ENCODE data around the gene CCR8.
"Not testable (repeated sequence)": the region's sequence is repeated elsewhere in the genome, so short reads cannot be mapped to it uniquely, and the experiment has no call there.

CCR8 gene

GRCh38 chr3:39317571-39318169, 11.8 kb upstream of the CCR8 start:
- DNase-seq, result no peak

- no peak for DNase-seq
These were observed 11.2 kb upstream of the CCR8 start for GRCh38 chr3:39318301-39318700.

GRCh38 chr3:39319249-39319648, 10.3 kb upstream of the CCR8 start:
- DNase-seq, result no peak

- DNase-seq, result not testable (repeated sequence)
These were observed 7.9 kb upstream of the CCR8 start for GRCh38 chr3:39321574-39321983.

GRCh38 chr3:39322209-39322715, 7.2 kb upstream of the CCR8 start:
- DNase-seq, result not testable (repeated sequence)

GRCh38 chr3:39322936-39323335, 6.6 kb upstream of the CCR8 start:
- no peak for DNase-seq

- DNase-seq, result no peak
These were observed 6.0 kb upstream of the CCR8 start for GRCh38 chr3:39323494-39323893.

- no peak for DNase-seq
These were observed 4.3 kb upstream of the CCR8 start for GRCh38 chr3:39325236-39325635.

GRCh38 chr3:39327053-39327745, 2.3 kb upstream of the CCR8 start:
- no peak for DNase-seq

GRCh38 chr3:39327746-39328349, 1.7 kb upstream of the CCR8 start:
- no peak for DNase-seq

GRCh38 chr3:39330824-39331223, 1.3 kb downstream of the CCR8 start:
- no peak for DNase-seq

- DNase-seq, result no peak
These were observed 3.0 kb downstream of the CCR8 start for GRCh38 chr3:39332525-39332924.

- DNase-seq, result no peak
These were observed 4.1 kb downstream of the CCR8 start for GRCh38 chr3:39333607-39334006.

GRCh38 chr3:39334205-39334604, 4.7 kb downstream of the CCR8 start:
- DNase-seq, result no peak

- no peak for DNase-seq
These were observed 8.7 kb downstream of the CCR8 start for GRCh38 chr3:39338201-39338600.

GRCh38 chr3:39339086-39339485, 9.6 kb downstream of the CCR8 start:
- DNase-seq, result no peak

- no peak for DNase-seq
These were observed 13.7 kb downstream of the CCR8 start for GRCh38 chr3:39343076-39343717.

GRCh38 chr3:39343760-39344159, 14.3 kb downstream of the CCR8 start:
- no peak for DNase-seq

- DNase-seq, result no peak
These were observed 15.3 kb downstream of the CCR8 start for GRCh38 chr3:39344746-39345344.

- DNase-seq, result no peak
These were observed 17.5 kb downstream of the CCR8 start for GRCh38 chr3:39346785-39347585.

- no peak for DNase-seq
These were observed 18.0 kb downstream of the CCR8 start for GRCh38 chr3:39347586-39347876.

GRCh38 chr3:39349080-39349479, 19.6 kb downstream of the CCR8 start:
- peak; percentile 0 for DNase-seq

GRCh38 chr3:39350714-39351113, 21.2 kb downstream of the CCR8 start:
- DNase-seq, result no peak
